Activated B cell treated with CpG ODN at 0.5 μM for 24 hours (primary cell): ENCODE measurements around the gene ITGB6. TPM values are rescaled to one million over a fixed set of nuclear protein-coding genes. Genes with fewer than 3 reads are reported as not detected.
"Not testable (repeated sequence)": the region's sequence is repeated elsewhere in the genome, so short reads cannot be mapped to it uniquely, and the experiment has no call there.

Experiments
- ATAC-seq: fragments of 200-7000 bp; cut with Tn5 transposase; one replicate; pipeline ENCODE4 v1.10.0; 2021; ENCODE audit warnings: low read depth, mild to moderate bottlenecking, moderate library complexity
- CTCF ChIA-PET: fragments of 350-600 bp; sonication (Branson Sonifier 250); formaldehyde crosslinking; loops from one replicate; lab custom pipeline; 2021; ENCODE audit warnings: antibody characterized with exemption; lab: Charles Lee
- POLR2A ChIA-PET: fragments of 350-600 bp; sonication (Branson Sonifier 250); formaldehyde crosslinking; loops from one replicate; lab custom pipeline; 2021; ENCODE audit warnings: antibody characterized with exemption; lab: Charles Lee
- DNase-seq: peaks from one replicate; pipeline ENCODE4 v3.0.0; 2022
- H3K27ac Mint-ChIP-seq: one replicate; pipeline ENCODE4 v1.8.0; 2020; ENCODE audit warnings: mixed read lengths
- H3K27me3 Mint-ChIP-seq: one replicate; pipeline ENCODE4 v1.8.0; 2021; ENCODE audit warnings: mixed read lengths
- H3K36me3 Mint-ChIP-seq: one replicate; pipeline ENCODE4 v1.8.0; 2021; ENCODE audit warnings: low read depth, mixed read lengths
- H3K4me1 Mint-ChIP-seq: one replicate; pipeline ENCODE4 v1.8.0; 2021; ENCODE audit warnings: mixed read lengths
- H3K4me3 Mint-ChIP-seq: one replicate; pipeline ENCODE4 v1.8.0; 2020; ENCODE audit warnings: mild to moderate bottlenecking, mixed read lengths
- H3K9me3 Mint-ChIP-seq: one replicate; pipeline ENCODE4 v1.8.0; 2020; ENCODE audit warnings: mixed read lengths
- CTCF ChIP-seq: fragments of 200-600 bp; IDR thresholded peaks from one replicate; pipeline ENCODE4 v1.8.0; 2022; ENCODE audit warnings: antibody characterized with exemption, mild to moderate bottlenecking
- intact Hi-C: fragments of 100-400 bp; cut with micrococcal nuclease; formaldehyde crosslinking; loops from one replicate; pipeline ENCODE4 v1.15.1; 2024
- total RNA-seq: library from RNA; stranded (reverse); gene quantifications from 2 replicates; pipeline ENCODE4 v1.2.3, GENCODE V29; 2022

ITGB6 gene
- total RNA-seq, 1 donor from 2014 or later, result not detected

GRCh38 chr2:160124571-160124970, 75.5 kb downstream of the ITGB6 start:
- Mint-ChIP-seq H3K9me3 (no peaks in the 10 kb centered on the region), H3K27me3 (peaks cover 18% of the 10 kb centered on the region), H3K4me3 (no peak overlapping the region), H3K27ac (no peak overlapping the region), H3K4me1 (no peaks in the 10 kb centered on the region), H3K36me3 (no peaks in the 10 kb centered on the region)
- TF ChIP-seq CTCF, result no peak
- ChIA-PET POLR2A (no interaction called here), CTCF (no interaction called here)
- ATAC-seq, result no peak
- no peak for DNase-seq
- intact Hi-C loops, result no loop called here

- intact Hi-C loops, H3K9me3 Mint-ChIP-seq, H3K4me3 Mint-ChIP-seq, H3K4me1 Mint-ChIP-seq, POLR2A ChIA-PET, H3K27ac Mint-ChIP-seq, CTCF ChIA-PET, ATAC-seq, DNase-seq, H3K36me3 Mint-ChIP-seq: not testable (repeated sequence)
- H3K27me3 Mint-ChIP-seq, result peaks cover 20% of the 10 kb centered on the region
Measured at GRCh38 chr2:160114721-160115120, 85.4 kb downstream of the ITGB6 start.

- TF ChIP-seq CTCF, result no peak
- H3K36me3 Mint-ChIP-seq, result no peaks in the 10 kb centered on the region
- H3K4me3 Mint-ChIP-seq, result no peak overlapping the region
- ChIA-PET CTCF (no interaction called here), POLR2A (no interaction called here)
- H3K27ac Mint-ChIP-seq, result no peak overlapping the region
- peaks cover 20% of the 10 kb centered on the region for H3K27me3 Mint-ChIP-seq
- intact Hi-C loops, result no loop called here
- no peak for ATAC-seq
- no peak for DNase-seq
- H3K9me3 Mint-ChIP-seq, result peaks cover 3% of the 10 kb centered on the region
- H3K4me1 Mint-ChIP-seq, result no peaks in the 10 kb centered on the region
Measured at GRCh38 chr2:160114020-160114419, 86.1 kb downstream of the ITGB6 start.

- Mint-ChIP-seq H3K4me3 (no peak overlapping the region), H3K36me3 (no peaks in the 10 kb centered on the region), H3K9me3 (peaks cover 3% of the 10 kb centered on the region), H3K4me1 (no peaks in the 10 kb centered on the region), H3K27me3 (peaks cover 18% of the 10 kb centered on the region), H3K27ac (no peak overlapping the region)
- TF ChIP-seq CTCF, result no peak
- DNase-seq (no peak), ATAC-seq (no peak)
- intact Hi-C loops, result loop anchor here (2.0 kb wide), 1 partner anchor 951 kb away; no protein-coding TSS in a partner anchor
- CTCF ChIA-PET, result no interaction called here
- POLR2A ChIA-PET, result no interaction called here
Measured at GRCh38 chr2:160111951-160112798, 87.9 kb downstream of the ITGB6 start.

- intact Hi-C loops, result loop anchor here (1.0 to 2.0 kb wide), 4 partner anchors 100 to 952 kb away; no protein-coding TSS in a partner anchor
Measured at GRCh38 chr2:160110674-160111239, 89.3 kb downstream of the ITGB6 start.

More at GRCh38 chr2:160110674-160111239, 89.3 kb downstream of the ITGB6 start:
- Mint-ChIP-seq H3K9me3 (peaks cover 3% of the 10 kb centered on the region), H3K36me3 (no peaks in the 10 kb centered on the region), H3K4me3 (no peak overlapping the region), H3K27me3 (peaks cover 20% of the 10 kb centered on the region), H3K4me1 (no peaks in the 10 kb centered on the region), H3K27ac (no peak overlapping the region)
- POLR2A ChIA-PET, result no interaction called here
- no peak for ATAC-seq
- no peak for DNase-seq
- CTCF ChIA-PET, result interaction anchor here (0.8 to 2.9 kb wide), 8 partner anchors 18 to 884 kb away, joined by 3 to 20 read pairs (median 6); no protein-coding TSS in a partner anchor
- no peak for TF ChIP-seq CTCF
